GM21423 (cell line): ENCODE results near the gene ADCY3.

ENCODE experiments used
- ATAC-seq: cut with Tn5 transposase; IDR thresholded peaks from one replicate; pipeline ENCODE4 v1.9.1; 2021; ENCODE audit warnings: mild to moderate bottlenecking, moderate library complexity; ENCODE audit not compliant: unreplicated experiment

Gene ADCY3

GRCh38 chr2:24832931-24833701, 86.9 kb downstream of the ADCY3 start:
- ATAC-seq, result no peak

GRCh38 chr2:24832521-24832920, 87.5 kb downstream of the ADCY3 start:
- no peak for ATAC-seq

GRCh38 chr2:24832073-24832461, 88.0 kb downstream of the ADCY3 start:
- ATAC-seq, result no peak

- no peak for ATAC-seq
Measured at GRCh38 chr2:24831221-24832072, 88.6 kb downstream of the ADCY3 start.

GRCh38 chr2:24830786-24831185, 89.3 kb downstream of the ADCY3 start:
- no peak for ATAC-seq

- ATAC-seq, result no peak
Measured at GRCh38 chr2:24830351-24830750, 89.7 kb downstream of the ADCY3 start.

- no peak for ATAC-seq
Measured at GRCh38 chr2:24828238-24828996, 91.6 kb downstream of the ADCY3 start.

- ATAC-seq, result no peak
Measured at GRCh38 chr2:24827321-24828237, 92.5 kb downstream of the ADCY3 start.

GRCh38 chr2:24826773-24827145, 93.3 kb downstream of the ADCY3 start:
- ATAC-seq, result no peak

GRCh38 chr2:24825883-24826772, 93.9 kb downstream of the ADCY3 start:
- no peak for ATAC-seq

GRCh38 chr2:24824966-24825882, 94.8 kb downstream of the ADCY3 start:
- no peak for ATAC-seq

GRCh38 chr2:24824071-24824588, 95.9 kb downstream of the ADCY3 start:
- ATAC-seq, result no peak

- ATAC-seq, result no peak
Measured at GRCh38 chr2:24822049-24822706, 97.9 kb downstream of the ADCY3 start.

- ATAC-seq, result no peak
Measured at GRCh38 chr2:24821433-24821891, 98.6 kb downstream of the ADCY3 start.

GRCh38 chr2:24820598-24821432, 99.2 kb downstream of the ADCY3 start:
- no peak for ATAC-seq

- ATAC-seq, result no peak
Measured at GRCh38 chr2:24820175-24820513, 99.9 kb downstream of the ADCY3 start.
